Subcutaneous adipose tissue (tissue), 4 donors: ENCODE measurements around the gene NR1H4. TPM values are rescaled to one million over a fixed set of nuclear protein-coding genes. Genes with fewer than 3 reads are reported as not detected.

Source experiments
- total RNA-seq, 4 donors: library from RNA; depleted of rRNA; stranded (reverse); fragments of >200 nt; gene quantifications; one replicate each; pipeline ENCODE4 v1.1.0, GENCODE V29; 2016
- TF ChIP-seq, protein P1 (sequence below): fragments of 450-650 bp; IDR thresholded peaks from one replicate; pipeline ENCODE4 v1.5.1; 2016; ENCODE audit warnings: low read depth, mild to moderate bottlenecking, control low read depth, antibody characterized with exemption, moderate library complexity

Gene NR1H4
- total RNA-seq, 4 donors from 2014 or later: not detected

DNA sequence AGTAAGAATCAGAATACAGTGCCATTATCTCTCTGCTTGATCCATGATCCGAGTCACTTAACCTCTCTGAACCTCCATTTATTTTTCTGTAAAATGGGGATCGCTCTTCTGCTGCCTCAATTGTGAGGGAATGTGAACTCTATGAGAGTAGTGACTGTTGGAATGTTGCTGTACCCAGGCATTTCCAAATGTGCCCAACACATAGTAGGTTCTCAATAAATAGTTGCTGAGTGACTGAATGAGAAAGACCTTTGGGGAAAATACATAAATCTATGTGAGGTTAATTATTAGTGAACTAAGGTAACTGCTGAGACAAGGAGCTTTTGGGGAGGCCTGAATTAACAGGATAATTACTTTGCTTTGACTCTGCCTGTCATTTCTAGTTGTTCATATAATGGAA, 33.9 kb upstream of the NR1H4 start:
- TF ChIP-seq, protein P1, sequence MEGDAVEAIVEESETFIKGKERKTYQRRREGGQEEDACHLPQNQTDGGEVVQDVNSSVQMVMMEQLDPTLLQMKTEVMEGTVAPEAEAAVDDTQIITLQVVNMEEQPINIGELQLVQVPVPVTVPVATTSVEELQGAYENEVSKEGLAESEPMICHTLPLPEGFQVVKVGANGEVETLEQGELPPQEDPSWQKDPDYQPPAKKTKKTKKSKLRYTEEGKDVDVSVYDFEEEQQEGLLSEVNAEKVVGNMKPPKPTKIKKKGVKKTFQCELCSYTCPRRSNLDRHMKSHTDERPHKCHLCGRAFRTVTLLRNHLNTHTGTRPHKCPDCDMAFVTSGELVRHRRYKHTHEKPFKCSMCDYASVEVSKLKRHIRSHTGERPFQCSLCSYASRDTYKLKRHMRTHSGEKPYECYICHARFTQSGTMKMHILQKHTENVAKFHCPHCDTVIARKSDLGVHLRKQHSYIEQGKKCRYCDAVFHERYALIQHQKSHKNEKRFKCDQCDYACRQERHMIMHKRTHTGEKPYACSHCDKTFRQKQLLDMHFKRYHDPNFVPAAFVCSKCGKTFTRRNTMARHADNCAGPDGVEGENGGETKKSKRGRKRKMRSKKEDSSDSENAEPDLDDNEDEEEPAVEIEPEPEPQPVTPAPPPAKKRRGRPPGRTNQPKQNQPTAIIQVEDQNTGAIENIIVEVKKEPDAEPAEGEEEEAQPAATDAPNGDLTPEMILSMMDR: no peak

DNA sequence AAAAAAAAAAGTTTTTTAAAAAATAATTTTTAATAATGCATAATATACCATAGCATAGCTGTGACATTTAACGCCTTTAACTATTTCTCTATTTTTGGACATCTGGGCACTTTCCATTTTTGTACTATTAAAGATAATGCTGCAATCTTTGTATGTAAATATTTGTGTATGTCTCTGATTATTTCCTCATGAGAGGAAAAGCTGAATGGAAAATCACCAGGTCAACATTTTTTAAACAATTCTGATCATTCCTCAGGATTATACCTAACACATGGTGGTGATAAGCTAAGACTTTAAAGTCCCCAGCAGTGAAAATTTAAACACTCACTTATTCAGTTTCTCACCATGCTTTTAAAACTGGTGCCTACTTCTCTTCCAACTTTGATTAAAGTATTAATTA, 31.3 kb upstream of the NR1H4 start:
- TF ChIP-seq, protein P1: no peak

DNA sequence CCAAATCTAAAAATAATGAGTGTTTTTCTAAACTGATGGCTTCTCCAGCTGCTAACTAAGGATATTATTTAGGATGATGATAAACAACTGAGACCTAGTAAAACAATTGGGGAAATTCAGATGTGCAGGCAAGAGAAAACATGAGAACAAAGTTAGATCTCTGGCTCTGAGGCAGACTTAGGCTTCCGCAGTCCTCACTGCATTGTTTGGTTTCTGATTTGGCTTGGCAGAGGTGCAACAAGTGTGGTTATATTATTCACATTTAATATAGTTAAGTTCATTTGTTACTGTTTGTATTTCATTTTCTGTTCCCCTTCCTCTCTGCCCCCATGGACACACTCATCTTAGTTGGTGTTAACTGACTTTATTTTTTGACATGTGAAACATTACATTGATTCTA, 30.2 kb upstream of the NR1H4 start:
- TF ChIP-seq, protein P1: no peak

DNA sequence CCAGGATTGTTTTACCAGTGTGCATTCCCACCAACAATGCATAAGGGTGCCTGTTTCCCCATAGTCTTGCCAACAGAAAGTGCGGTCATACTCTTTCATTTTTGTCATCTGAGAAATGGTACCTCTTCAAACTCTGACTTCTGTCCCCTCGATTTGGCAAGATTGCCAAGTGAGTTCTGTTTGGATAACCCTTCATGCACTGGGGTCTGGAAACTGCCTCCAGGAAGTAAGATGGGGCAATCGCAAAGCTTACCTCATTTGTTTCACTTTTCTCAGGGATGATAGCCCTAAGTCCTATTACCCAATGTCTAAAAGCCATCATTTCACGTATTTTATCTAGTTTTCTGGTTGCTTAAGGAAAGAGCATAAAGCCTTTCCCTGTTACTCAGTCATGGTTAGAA, 28.6 kb upstream of the NR1H4 start:
- TF ChIP-seq, protein P1: no peak

DNA sequence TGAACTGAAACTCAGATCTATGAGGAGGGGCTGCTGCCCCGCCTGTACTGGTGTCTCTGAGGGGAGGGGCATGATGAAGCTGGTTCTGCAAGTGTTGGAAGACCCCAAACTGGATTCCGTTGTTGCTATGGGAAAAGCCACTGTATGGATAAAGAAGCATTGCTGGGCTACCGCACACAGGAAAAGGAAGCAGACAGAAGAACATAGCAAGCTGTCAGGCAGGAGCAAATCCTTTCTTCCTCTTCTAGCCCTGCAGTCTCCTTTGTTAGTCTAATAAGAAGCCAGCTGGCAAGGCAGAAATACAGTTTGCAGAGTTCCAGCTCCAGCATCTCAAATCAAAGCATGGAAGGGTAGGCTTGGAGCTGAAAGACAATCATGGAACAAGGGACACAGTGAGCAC, 26.3 kb upstream of the NR1H4 start:
- TF ChIP-seq, protein P1: no peak

DNA sequence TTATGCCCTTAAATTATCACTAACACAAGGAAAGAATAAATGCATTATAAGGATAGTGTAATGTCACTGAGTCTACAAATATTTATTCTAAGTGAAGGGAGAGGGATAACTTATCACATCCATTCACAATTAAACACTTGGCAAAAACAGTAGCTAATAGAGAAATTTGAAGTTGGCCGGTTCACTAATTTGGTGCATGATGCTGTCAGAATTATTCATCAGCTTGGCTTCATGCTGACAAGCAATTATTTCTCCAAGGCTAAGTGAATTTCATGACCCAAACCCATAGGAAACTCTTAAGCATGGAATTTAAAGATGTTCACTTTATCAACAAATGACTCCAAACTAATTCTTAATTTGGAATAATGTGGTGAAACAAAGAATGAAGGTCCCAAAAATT, 25.0 kb upstream of the NR1H4 start:
- TF ChIP-seq, protein P1: no peak

DNA sequence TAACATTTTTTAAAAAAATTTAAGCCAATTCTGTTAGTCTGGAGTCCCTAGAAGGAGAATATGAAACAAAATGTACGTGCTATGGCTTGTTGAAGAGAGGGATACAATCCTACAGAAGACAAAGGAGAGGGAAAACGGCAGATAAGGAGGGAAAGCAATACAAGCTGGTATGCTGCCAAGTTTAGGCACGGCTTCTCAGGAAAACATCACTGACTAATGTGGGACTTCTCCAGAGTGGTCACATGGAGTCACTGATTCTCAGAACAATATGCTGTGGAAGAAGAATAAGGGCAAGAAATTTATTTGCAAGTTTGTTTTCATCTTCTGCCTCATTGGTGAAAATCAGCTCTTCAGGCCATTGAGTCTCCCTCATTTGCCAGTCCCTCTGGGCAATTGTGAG, 22.9 kb upstream of the NR1H4 start:
- TF ChIP-seq, protein P1: no peak
